ENCODE measurements around the gene NHLRC4. TPM values are rescaled to one million over a fixed set of nuclear protein-coding genes. Genes with fewer than 3 reads are reported as not detected.

The NHLRC4 gene
- polyA plus RNA-seq, 3 donors, result 9.0 to 9.6 (median 9.3) TPM

DNA sequence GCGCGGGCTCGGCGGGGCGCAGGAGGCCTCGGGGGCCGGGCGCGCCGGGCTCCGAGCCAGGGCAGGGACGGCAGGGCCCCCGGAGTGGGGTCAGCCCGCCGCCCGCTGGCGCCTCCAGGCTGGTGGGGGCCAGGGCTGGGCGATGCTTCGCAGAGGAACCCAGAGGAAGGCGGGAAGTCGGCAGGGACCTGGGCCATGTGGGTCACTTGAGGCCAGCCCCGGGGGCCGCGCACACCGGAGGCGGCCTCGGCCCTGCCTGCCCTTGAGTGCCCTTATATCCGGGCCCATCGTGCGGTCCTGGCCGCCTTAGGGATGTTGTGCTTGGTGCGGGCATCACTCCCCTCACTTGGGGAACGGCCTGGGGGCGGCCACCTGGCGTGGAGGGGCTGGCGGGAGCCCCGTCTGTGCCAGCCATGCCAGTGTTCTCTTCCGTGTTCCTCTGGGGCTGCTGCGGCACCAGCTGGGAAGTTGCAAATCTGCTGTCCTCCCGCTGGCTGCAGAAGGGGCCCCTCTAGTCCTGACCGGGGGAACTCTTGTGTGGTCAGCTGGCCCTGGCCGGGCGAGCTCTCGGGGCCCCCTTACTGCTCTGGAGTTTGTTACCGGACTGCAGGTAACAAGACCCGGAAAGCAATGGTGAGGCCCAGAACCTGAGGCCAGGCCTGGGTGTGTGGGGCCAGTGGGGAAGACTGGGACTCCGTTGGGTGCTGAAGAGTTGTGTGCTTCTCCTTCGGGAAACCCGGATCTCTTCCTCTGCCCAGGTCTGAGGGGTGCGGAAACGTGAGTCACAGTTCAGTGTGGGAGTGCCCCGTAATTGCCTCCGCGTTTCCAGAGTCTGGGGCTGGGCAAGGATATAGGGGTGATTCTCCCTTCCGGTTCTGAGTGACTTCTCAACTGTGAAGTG is 38.4 kb upstream of the NHLRC4 start:
- no peak for DNase-seq

DNA sequence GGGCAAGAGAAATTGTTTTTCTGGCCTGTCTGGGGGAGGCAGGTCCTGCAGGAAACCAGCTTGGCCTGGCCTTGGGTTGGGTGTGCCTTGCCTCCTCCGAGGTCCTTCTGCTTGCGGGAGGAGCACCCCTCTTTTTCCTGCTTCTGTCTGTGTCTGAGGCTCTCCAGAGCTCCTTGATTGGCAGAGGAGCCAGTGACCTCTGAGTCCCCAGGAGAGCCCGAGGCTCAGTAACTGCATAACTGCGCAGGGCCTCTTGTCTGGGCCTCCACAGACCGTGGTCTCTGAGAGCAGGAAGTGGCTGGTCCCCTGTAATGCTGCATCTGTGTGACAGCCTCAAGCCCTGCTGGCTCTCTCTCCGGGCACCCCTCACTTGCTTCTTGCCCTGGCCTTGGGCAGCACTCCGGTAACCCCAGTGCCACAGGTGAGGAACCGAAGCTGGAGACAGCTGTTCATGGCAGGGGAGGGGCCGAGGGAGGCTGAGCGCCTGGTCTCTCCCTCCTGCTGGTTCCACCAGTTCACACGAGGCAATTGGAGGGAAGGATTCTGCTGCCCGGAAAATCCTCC is 37.7 kb upstream of the NHLRC4 start:
- DNase-seq, result no peak

DNA sequence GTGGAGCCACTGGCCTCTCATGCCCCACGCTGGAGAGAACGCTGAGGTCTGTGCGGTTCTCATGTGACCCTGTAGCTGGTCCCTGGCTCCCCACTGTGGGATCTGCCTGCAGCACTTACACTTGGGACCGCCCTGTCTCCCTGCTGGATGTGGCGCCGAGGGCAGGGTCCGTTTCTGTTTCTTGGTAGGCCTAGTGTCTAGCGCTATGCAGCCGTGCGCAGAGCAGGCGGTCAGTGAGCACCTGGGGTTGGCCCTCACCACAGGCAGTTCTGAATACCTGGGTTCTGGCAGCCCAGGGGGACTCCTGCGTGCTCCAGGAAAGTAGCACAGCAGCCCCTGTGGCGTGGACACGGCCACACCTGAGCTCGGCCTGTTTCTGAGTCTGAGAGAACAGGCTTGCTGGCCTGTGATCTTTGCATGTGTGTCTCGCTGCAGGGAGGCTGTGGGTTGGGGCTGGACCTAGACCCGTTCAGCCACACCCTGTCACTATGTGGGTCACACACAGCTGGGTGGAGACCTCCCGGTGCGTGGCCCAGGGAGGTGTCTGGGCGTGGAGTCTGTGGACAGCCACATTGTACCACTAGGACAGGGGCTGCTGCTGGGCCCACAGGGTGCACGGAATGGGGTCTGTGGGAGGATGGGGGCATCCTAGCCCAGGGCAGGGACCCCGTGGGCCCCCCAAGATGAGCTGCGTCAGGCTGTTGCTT is 36.5 kb upstream of the NHLRC4 start:
- no peak for DNase-seq

DNA sequence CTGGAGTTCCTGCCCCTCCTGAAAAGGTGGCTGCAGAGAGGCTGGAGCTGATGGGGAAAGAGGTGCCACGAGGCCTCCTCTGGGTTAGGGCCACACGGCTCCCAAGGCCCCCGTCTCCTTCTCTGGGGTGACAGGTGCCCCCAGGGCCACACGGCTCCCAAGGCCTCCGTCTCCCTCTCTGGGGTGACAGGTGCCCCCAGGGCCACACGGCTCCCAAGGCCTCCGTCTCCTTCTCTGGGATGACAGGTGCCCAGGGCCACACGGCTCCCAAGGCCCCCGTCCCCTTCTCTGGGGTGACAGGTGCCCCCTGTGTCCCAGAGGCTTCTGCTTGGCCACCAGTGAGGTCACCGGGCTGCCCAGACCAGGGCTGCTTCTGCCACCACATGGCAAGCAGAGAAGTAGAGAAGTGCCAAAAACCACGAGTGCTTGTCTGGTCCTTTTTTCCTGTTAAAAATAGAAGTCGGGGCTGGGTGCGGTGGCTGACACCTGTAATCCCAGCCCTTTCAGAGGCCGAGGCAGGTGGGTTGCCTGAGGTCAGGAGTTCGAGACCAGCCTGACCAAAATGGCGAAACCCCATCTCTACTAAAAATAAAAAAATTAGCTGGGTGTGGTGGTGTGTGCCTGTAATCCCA is 35.2 kb upstream of the NHLRC4 start:
- no peak for DNase-seq

DNA sequence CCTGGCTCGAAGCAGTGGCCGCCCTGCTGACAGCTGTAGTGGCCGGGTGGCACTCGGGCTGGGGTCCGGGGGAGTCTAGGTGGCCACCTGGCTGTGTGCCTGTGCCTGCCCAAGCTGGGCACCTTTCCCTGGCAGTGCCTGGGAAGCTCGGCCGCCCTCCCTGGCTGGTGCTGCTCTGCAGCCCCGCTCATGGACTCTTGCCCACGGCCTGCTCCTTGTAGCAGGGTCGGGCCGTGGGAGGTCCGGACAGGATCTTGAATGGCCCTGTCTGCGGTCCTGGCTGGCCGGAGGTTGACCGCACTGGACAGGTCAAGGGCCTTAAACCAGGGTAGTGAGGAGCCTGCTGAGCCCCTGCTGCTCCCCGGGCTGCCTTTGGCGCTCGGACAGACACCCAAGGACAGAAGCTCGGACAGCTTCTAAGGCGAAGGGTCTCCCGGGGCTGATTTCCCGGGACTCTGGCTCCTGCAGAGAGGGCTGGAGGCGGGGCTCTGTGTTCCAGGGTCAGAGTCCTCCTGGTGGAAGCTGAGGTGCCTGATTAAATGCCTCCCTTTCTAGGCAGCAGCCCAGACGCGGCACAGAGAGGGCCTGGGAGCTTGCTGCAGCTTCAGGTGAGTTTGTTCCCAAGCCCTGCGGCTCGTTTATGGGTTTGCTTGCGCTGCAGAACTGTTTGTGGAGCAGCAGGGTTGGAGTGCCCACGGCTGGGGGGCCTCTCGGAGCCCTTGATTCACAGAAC is 33.2 kb upstream of the NHLRC4 start:
- no peak for DNase-seq

DNA sequence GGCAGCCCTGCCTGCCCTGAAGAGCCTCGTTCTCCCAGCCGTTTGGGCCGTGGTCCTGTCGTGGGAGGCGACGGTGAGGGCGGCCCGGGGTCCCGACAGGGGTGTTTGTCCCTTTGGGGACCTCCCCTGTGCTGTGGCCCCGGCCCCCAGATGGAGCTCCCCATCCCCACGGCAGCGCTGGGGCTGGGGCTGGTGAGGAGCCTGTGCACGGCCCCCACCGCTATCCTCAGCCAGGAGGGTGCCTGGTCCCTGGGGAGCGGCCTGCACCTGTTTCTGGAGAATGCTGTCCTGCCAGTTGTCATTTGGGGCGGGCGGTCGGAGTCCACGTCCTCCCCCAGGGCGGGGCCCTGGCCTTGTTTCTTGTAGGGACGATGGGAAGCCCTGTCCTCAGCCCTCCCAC is 32.7 kb upstream of the NHLRC4 start:
- DNase-seq, result no peak

DNA sequence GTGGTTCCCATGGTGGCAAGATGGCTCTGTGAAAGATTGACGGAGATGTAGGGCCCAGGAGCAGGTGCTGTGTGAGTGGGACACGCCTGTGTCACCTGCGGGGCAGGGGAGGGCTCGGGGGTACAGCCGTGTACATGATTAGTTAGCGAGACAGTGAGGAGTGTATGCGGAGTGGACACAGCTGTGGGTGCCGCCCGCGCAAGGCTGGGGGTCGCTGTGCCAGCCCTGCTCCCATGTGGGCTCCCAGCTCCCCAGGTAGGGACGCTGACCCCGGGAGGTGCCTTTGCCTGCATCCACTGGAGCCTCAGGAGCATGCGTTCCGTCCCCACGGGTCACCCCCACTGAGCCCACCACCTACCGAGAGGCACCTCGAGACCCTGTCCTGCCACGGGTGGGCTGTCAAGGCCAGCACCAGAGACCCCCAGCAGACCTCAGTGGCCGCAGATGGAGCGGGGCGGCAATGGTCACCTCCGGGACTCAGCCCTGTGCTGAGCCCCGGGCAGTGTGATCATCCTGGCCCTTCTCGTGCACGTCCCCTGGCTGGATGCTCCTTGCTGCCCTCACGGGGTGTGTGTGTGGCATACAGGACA is 31.9 kb upstream of the NHLRC4 start:
- no peak for DNase-seq

DNA sequence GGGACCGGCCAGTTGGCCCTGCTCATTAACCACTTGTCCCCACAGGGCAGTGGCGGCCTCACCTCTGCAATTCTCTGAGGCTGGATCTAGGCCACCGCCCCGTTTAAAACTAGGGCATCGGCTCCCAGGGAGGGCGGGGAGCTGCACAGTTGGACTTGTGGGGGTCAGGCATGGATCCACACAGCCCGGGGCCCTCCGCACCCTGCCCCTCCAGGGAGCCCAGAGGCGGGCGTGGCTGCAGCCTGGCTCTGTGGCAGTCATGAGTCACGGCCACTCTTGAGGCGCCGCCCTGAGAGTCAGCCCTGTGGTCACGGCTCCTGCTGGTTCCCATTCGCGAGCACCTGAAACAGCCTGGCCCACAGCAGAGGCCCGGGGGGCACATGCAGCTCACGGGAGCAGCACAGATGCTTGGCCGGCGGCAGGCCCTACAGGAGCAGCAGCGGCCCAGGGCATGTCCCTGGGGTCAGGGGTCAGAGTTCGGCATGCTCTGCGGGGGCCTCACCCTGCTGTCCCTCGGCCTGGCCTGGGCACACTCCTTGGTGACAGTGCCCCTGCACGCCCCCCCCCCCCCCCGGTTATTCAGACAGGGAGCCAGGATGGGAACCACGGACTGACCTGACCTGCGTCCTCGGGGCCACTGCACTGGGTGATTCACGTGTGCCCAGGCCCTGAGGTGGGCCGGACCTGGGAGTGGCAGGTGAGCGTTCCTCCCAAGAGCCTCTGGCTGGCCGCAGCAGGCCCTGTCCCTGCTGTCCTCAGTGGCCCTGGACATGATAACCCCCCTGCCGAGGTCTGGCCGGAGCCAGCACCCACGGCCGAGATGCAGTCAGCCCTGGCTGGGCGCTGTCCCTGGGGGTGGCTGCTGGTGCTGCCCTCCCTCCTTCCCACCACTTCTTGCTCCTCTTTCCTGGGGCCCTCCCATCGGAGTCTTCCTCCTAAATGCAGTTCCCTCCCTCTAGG is 31.1 kb upstream of the NHLRC4 start:
- DNase-seq, result no peak

DNA sequence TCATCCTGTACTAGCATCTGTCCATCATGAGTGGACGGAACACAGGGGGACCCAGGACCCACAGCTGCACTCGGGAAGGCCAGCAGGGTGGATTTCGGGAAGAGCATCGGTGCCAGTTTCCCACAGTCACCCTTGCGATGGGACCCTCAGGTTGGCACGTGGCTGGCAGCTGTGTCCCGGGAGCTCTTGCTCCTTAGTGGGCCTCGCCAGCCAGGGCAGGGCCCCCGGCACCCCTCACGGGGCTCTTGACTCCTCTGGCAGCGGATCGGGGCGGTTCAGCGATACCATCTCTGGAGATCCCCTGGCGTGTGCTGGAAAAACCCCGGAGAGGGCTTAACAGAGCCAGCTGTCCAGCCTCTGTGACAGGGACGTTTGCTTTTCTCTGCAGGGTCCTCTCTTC is 30.1 kb upstream of the NHLRC4 start:
- no peak for DNase-seq

DNA sequence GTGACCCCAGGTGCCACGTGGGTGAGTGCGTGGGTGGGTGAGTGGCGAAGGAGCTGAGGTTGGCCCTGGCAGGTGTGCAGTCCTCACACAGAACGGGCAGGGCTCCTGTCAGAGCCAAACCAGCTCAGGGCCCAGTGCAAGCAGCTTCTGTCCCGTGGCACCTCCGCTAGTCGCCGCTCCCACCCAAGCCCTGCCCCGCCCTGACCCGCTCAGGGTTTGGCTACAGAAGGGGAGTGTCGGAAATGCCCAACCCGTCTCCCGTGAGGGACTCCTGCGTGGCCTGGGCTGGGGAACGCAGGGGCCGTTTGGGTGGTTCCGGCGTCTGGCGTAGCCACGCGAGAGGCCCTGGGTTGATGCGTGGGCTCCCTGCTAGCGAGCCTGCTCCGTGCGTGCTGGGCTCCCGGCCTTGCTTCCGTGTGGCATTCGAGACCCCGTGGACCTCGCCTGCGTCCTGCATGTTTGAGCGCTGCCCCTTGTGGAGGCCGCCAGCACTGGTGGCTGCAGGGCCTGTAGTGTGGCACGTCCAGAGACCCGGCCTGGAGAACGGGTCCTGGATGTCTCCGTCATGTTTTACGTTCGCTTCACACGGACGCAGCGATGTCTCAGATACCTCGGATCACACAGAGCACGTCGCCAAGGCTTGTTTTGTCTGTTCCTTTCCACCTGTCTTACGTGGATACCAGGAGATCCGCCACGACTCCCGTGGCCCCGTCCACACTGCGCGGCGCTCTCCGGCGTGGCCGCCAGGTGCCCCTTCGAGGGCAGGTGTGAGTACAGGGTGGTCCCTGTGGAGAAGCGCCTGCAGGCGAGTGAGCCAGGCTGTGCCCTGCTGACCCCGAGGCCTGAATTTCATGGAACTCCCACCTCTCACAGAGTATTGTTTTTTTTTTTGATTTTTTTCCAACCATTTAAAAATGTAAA is 29.1 kb upstream of the NHLRC4 start:
- no peak for DNase-seq

DNA sequence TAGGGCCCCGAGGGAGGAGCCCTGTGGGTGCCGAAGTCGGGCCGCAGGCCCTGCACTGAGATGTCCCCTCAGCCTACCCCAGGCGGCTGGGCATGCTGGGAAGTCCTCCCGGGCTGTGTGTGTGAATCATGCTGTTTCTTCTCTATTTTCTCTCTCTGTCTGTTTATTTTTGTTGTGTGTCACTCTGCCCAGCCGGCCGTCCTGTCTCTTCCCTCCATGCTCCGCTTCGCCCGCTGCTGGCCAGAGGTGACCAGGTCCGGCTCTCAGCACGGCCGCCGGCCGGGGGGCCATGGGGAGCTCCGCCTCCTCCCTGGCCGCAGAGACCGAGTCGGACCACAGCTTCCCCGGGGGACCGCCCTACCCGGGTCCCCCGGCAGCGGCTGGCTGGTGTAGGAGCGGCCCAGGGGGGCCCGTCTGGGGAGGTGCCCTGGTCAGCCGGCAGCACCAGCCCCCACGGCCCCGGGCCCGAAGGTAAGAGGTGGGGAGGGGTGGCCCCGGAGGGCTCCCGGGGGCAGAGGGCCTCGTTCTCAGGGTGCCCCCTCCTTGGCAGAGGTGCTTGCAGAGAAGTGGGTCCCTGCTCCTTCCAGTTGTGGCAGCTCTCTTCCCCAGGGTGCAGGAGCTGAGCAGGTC is 26.8 kb upstream of the NHLRC4 start:
- no peak for DNase-seq

DNA sequence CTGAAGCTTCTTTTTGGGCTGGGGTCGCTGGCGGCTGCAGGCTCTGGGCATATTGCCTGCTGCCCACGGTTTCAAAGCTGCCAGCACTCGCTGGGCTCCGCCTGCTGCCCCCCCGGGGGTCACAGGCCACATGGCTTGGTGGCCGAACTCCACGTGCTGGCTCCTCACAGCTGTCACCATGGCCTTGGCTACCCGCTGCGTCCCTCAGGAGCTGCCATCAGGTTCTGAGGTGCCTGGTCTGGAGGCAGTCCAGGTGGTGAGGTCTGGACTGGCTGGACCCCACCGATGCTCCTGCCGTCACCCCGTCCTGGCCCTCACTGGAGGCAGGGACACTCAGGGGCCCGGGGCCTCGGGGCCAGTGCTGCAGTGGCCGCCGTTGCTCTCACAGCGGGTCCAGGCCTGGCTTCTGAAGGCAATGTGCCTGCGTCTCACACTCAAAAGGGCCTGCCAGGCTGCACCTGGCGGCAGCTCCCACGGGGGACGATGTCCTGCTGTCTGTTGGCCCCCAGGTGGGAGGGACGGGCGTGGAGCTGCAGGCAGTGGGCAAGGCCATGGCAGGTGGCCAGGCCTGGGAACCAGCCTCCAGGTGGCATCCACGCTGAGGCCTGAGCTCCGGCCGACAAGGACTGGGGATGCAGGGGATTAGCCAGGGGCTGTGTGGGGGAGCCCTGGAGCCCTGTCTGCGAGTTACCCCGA is 26.0 kb upstream of the NHLRC4 start:
- DNase-seq, result no peak

DNA sequence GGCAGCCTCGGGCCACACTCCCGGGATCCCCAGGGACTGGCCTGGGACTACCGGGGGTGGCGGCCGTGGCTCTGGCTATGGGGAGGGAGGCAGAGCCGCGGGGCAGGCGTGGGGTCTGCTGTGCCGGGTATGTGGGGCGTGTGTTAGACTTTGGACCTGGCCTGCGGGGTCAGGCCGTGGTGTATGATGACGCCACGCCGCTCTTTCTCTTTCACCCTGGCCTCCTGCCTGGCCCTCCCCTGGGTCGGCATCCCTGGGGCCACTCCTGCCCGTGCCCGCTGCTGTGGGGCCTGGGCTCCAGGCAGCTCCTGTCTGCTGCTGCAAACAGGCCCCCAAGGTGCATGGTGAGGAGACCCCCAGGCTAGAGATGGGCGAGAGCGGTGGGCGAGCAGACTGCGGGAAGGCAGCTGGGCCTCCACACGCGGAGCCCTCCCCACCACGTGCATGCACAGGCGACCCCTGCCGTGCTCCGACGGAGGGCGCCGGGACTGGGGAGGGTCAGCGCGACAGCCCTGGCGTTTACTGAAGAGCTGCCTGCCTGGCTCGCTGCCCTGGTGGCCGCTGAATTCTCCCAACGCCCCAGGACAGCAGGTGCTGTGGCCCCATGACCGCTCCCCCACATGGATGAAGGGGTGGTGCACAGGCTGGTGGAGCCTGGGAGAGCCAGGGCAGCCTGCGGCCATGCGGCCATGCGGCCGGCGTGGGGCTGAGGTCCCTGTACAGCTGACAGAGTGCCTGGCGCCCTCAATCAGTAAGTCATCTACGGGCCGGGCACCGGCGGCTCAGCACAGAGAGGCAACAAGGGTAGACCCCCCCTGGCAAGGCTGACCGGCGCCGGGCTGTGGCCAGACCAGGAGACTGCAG is 23.3 kb upstream of the NHLRC4 start:
- no peak for DNase-seq

DNA sequence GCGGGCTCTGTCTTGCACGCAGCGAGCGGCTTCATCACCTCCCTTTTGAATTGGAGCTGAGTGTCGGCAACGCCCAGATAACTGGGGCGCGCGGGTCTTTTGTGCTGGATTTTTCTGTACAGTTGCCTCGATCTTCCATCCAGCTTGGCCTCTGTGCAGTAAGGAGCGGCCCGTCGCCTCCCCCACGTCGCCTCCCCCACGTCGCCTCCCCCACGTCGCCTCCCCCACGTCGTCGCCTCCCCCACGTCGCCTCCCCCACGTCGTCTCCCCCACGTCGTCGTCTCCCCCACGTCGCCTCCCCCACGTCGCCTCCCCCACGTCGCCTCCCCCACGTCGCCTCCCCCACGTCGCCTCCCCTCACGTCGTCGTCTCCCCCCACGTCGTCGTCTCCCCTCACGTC is 22.3 kb upstream of the NHLRC4 start:
- no peak for DNase-seq

DNA sequence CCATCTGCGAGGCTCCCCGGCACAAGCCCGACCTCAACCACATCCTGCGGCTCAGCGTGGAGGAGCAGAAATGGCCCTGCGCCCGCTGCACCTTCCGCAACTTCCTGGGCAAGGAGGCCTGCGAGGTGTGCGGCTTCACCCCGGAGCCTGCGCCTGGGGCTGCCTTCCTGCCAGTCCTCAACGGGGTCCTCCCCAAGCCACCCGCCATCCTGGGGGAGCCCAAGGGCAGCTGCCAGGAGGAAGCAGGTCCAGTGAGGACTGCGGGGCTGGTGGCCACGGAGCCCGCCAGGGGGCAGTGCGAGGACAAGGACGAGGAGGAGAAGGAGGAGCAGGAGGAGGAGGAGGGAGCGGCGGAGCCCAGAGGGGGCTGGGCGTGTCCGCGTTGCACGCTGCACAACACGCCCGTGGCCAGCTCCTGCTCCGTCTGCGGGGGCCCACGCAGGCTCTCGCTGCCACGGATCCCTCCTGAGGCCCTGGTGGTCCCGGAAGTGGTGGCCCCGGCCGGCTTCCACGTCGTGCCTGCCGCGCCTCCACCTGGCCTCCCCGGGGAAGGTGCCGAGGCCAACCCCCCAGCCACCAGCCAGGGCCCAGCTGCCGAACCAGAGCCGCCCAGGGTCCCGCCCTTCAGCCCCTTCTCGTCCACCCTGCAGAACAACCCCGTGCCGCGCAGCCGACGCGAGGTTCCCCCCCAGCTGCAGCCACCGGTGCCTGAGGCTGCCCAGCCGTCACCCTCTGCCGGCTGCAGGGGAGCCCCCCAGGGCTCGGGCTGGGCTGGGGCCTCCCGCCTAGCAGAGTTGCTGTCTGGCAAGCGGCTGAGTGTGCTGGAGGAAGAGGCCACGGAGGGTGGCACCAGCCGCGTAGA is 19.7 kb upstream of the NHLRC4 start:
- no peak for DNase-seq

DNA sequence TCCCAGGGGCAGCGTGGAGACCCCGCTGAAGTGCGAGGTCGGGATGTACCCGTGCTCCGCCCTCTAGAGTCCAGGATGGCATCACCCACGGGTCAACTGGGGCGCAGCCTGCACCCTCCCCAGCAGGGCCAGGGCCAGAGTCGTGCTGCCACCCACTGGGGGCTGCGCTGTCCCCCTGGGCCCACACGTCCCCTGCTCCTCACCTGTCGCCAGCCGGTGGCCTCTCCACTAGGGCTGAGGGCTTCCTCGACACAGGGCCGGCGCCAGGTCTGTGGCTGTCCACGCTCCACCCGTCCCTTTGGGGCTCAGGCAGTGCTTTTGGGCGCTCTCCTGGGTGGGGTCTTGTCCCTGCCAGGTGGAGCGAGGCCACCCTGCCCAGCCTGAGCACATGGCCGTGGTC is 18.2 kb upstream of the NHLRC4 start:
- DNase-seq, result no peak
